K562 (cell line): ENCODE results near the gene KCNJ14. TPM values are rescaled to one million over a fixed set of nuclear protein-coding genes. Genes with fewer than 3 reads are reported as not detected.

Experiments used
- ATF7 ChIP-seq: fragments of 450-650 bp; IDR thresholded peaks from 2 replicates; pipeline ENCODE4 v1.7.1; 2014; ENCODE audit warnings: mild to moderate bottlenecking, moderate library complexity
- CEBPG ChIP-seq, 3 experiments: fragments of 200-800 bp in 1 of 3; sonication (Bioruptor generic) in 1 of 3; sonication (generic) in 1 of 3; formaldehyde crosslinking in 1 of 3; IDR thresholded peaks in 2 of 3; conservative IDR thresholded peaks in 1 of 3; 2 replicates each; pipeline versions ENCODE4 v1.6.1 to v1.8.0; 2016 to 2022; ENCODE audit warnings: missing compliant biosample characterization in 2 of 3, missing genetic modification characterization in 2 of 3, mild to moderate bottlenecking in 1 of 3, missing genetic modification reagents in 1 of 3
- ILF3 ChIP-seq: fragments of 450-650 bp; IDR thresholded peaks from 2 replicates; pipeline ENCODE4 v1.6.1; 2018; ENCODE audit warnings: antibody characterized with exemption, mild to moderate bottlenecking, moderate library complexity, borderline replicate concordance
- KDM2B ChIP-seq: fragments of 250-450 bp; sonication (Bioruptor Pico); IDR thresholded peaks from 2 replicates; pipeline ENCODE4 v1.8.0; 2021; ENCODE audit warnings: mild to moderate bottlenecking, moderate library complexity
- MAFG ChIP-seq: fragments of 450-650 bp; conservative IDR thresholded peaks from 2 replicates; pipeline ENCODE4 v1.6.1; 2016; ENCODE audit warnings: missing genetic modification characterization, missing compliant biosample characterization
- PHF21A ChIP-seq: fragments of 450-650 bp; IDR thresholded peaks from 2 replicates; pipeline ENCODE4 v1.6.1; 2017; ENCODE audit warnings: low read depth, borderline replicate concordance
- POLR2AphosphoS5 ChIP-seq: IDR thresholded peaks from 2 replicates; pipeline ENCODE4 v1.6.1; 2011; ENCODE audit warnings: mild to moderate bottlenecking, low read depth, low read length, moderate library complexity; ENCODE audit not compliant: control insufficient read depth, insufficient read depth
- SAP30 ChIP-seq: fragments of 200-600 bp; sonication (generic); IDR thresholded peaks from 2 replicates; pipeline ENCODE4 v1.6.1; 2012; ENCODE audit warnings: borderline replicate concordance, low read depth, mild to moderate bottlenecking, moderate library complexity, low read length, control low read depth, inconsistent platforms; ENCODE audit not compliant: insufficient read depth, poor library complexity, severe bottlenecking
- SIN3B ChIP-seq: fragments of 450-650 bp; IDR thresholded peaks from 2 replicates; pipeline ENCODE4 v1.6.1; 2017; ENCODE audit warnings: low read depth, mild to moderate bottlenecking, moderate library complexity
- SMARCB1 ChIP-seq: IDR thresholded peaks from 2 replicates; pipeline ENCODE4 v1.6.1; 2011; ENCODE audit warnings: improper control_type of control experiment, low read depth; ENCODE audit not compliant: insufficient read length
- SPI1 ChIP-seq: IDR thresholded peaks from 2 replicates; pipeline ENCODE4 v1.6.1; 2011; ENCODE audit warnings: low read depth, low read length, control low read depth, borderline replicate concordance
- TARDBP ChIP-seq: fragments of 450-650 bp; IDR thresholded peaks from 2 replicates; pipeline ENCODE4 v1.6.1; 2016
- ZNF133 ChIP-seq: fragments of 250-450 bp; sonication (Bioruptor Pico); IDR thresholded peaks from 2 replicates; pipeline ENCODE4 v1.4.0; 2020; ENCODE audit warnings: mild to moderate bottlenecking
- ZNF174 ChIP-seq: fragments of 250-450 bp; sonication (Bioruptor Pico); IDR thresholded peaks from 2 replicates; pipeline ENCODE4 v1.4.0; 2020; ENCODE audit warnings: mild to moderate bottlenecking
- ZNF384 ChIP-seq: IDR thresholded peaks from 2 replicates; pipeline ENCODE4 v1.6.1; 2012; ENCODE audit warnings: low read depth, low read length, improper control_type of control experiment
- ZNF780A ChIP-seq: fragments of 250-450 bp; sonication (Bioruptor Pico); IDR thresholded peaks from 2 replicates; pipeline ENCODE4 v1.5.0; 2021; ENCODE audit warnings: mild to moderate bottlenecking
- ZNF830 ChIP-seq: fragments of 250-450 bp; sonication (Bioruptor Pico); IDR thresholded peaks from 2 replicates; pipeline ENCODE4 v1.5.0; 2021; ENCODE audit warnings: mild to moderate bottlenecking
- polyA plus RNA-seq, 8 experiments: library from polyadenylated mRNA; depleted of rRNA in 4 of 8; stranded (reverse) in 5 of 8; unstranded in 3 of 8; fragments of >200 nt; fragmentation: Nextera tagmentation in 2 of 8; fragmentation: Illumina TruSeq in 1 of 8; extraction: Ambion mirVana in 2 of 8; extraction: Trizol in 1 of 8; gene quantifications; 2 replicates each; pipeline versions ENCODE4 v1.2.1 to v1.2.3, GENCODE V29; 2011 to 2014; ENCODE audit warnings: inconsistent platforms in 1 of 8, missing spikeins in 1 of 8
- total RNA-seq, 7 experiments: library from RNA; depleted of rRNA in 6 of 7; stranded (reverse); fragments of >200 nt in 6 of 7; fragmentation: Illumina TruSeq in 2 of 7; extraction: Trizol in 2 of 7; gene quantifications; 2 replicates each; pipeline versions ENCODE4 v1.2.1 to v1.2.3, GENCODE V29; 2011 to 2021; ENCODE audit warnings: low replicate concordance in 1 of 7
- TF ChIP-seq, protein P1 (sequence below): fragments of 450-650 bp; IDR thresholded peaks from 2 replicates; pipeline ENCODE4 v1.6.1; 2018; ENCODE audit not compliant: partially characterized antibody
- TF ChIP-seq, protein P2 (sequence below): fragments of 450-650 bp; formaldehyde crosslinking; IDR thresholded peaks from 2 replicates; pipeline ENCODE4 v1.4.0; 2020; ENCODE audit warnings: mild to moderate bottlenecking, moderate library complexity
- TF ChIP-seq, protein P3 (sequence below), 2 experiments: fragments of 200-800 bp in 1 of 2; sonication (Bioruptor generic) in 1 of 2; sonication (generic) in 1 of 2; formaldehyde crosslinking in 1 of 2; IDR thresholded peaks in 1 of 2; conservative IDR thresholded peaks in 1 of 2; 2 replicates each; pipeline versions ENCODE4 v1.5.0 to v1.6.1; 2016 to 2020; ENCODE audit warnings: missing compliant biosample characterization in 1 of 2, missing genetic modification characterization in 1 of 2, missing genetic modification reagents in 1 of 2

Gene KCNJ14
- total and polyA plus RNA-seq, 9 of the 15 experiments (the other 6 are each of a cell fraction or from before 2014, with no cell fraction given), result 0.15 to 1.6 (median 0.49) TPM

DNA sequence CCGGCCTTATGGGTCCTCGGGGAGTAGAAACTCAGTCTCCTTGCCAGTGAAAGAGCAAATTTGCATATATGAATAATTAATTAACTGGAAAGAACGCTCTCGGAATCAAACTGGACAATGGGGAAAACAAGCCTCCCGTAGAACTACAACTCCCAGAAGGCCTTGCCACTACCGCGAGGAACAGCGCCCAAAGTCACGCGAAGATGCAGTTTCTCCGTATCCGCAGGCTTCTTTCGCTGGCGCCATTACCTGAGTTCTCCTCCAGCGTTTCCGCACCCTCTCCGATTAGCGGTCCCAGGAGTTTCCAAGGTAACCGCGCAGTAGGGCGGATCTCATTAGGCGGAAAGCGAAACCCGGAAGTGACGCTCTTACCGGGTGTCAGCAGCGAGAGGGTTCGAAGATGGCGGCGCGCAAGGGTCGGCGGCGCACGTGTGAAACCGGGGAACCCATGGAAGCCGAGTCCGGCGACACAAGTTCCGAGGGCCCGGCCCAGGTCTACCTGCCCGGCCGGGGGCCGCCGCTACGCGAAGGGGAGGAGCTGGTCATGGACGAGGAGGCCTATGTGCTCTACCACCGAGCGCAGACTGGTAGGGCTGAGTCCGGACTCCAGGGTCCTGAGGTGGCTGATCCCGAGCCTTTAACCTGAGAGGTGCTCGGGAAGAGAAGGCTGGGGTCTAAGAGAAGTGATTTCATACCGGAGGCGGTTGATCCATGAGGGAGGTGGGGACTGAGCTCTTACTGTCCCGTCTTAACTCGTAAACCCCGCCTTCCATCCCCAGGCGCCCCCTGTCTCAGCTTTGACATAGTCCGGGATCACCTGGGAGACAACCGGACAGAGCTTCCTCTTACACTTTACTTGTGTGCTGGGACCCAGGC lies 9.5 kb upstream of the KCNJ14 start, which contains the start of gene GRWD1 (continued):
- TF ChIP-seq, protein P1, sequence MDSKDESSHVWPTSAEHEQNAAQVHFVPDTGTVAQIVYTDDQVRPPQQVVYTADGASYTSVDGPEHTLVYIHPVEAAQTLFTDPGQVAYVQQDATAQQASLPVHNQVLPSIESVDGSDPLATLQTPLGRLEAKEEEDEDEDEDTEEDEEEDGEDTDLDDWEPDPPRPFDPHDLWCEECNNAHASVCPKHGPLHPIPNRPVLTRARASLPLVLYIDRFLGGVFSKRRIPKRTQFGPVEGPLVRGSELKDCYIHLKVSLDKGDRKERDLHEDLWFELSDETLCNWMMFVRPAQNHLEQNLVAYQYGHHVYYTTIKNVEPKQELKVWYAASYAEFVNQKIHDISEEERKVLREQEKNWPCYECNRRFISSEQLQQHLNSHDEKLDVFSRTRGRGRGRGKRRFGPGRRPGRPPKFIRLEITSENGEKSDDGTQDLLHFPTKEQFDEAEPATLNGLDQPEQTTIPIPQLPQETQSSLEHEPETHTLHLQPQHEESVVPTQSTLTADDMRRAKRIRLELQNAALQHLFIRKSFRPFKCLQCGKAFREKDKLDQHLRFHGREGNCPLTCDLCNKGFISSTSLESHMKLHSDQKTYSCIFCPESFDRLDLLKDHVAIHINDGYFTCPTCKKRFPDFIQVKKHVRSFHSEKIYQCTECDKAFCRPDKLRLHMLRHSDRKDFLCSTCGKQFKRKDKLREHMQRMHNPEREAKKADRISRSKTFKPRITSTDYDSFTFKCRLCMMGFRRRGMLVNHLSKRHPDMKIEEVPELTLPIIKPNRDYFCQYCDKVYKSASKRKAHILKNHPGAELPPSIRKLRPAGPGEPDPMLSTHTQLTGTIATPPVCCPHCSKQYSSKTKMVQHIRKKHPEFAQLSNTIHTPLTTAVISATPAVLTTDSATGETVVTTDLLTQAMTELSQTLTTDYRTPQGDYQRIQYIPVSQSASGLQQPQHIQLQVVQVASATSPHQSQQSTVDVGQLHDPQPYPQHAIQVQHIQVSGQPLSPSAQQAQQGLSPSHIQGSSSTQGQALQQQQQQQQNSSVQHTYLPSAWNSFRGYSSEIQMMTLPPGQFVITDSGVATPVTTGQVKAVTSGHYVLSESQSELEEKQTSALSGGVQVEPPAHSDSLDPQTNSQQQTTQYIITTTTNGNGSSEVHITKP, result peak; percentile 90
- TF ChIP-seq TARDBP (no peak), KDM2B (CRISPR knock-in tag) (no peak), SAP30 (peak; percentile 100), SMARCB1 (peak; percentile 24), ZNF830 (CRISPR knock-in tag) (no peak), ZNF133 (no peak), ZNF780A (CRISPR knock-in tag) (no peak), POLR2AphosphoS5 (peak; percentile 55; the same call in 1 of the 2 replicates), SPI1 (peak; percentile 18; the same call in 1 of the 2 replicates), CEBPG (CRISPR knock-in tag; IDR thresholded peaks at IDR 0.05) (no peak), CEBPG (tag; conservative IDR thresholded peaks at IDR 0.05 in 1 of 2, IDR thresholded peaks at IDR 0.05 in 1 of 2) (no peak; a peak in 1 of 4 replicates), ATF7 (peak; percentile 76; the same call in 1 of the 2 replicates), ZNF174 (CRISPR knock-in tag) (no peak), ILF3 (no peak; the same call in 1 of the 2 replicates), PHF21A (no peak), SIN3B (peak; percentile 97), ZNF384 (no peak), MAFG (tag) (no peak)
- TF ChIP-seq, protein P2, sequence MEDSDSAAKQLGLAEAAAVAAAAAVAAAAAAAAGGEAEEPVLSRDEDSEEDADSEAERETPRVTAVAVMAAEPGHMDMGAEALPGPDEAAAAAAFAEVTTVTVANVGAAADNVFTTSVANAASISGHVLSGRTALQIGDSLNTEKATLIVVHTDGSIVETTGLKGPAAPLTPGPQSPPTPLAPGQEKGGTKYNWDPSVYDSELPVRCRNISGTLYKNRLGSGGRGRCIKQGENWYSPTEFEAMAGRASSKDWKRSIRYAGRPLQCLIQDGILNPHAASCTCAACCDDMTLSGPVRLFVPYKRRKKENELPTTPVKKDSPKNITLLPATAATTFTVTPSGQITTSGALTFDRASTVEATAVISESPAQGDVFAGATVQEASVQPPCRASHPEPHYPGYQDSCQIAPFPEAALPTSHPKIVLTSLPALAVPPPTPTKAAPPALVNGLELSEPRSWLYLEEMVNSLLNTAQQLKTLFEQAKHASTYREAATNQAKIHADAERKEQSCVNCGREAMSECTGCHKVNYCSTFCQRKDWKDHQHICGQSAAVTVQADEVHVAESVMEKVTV (CRISPR knock-in tag), result peak; percentile 42; the same call in 1 of the 2 replicates
- TF ChIP-seq, protein P3, sequence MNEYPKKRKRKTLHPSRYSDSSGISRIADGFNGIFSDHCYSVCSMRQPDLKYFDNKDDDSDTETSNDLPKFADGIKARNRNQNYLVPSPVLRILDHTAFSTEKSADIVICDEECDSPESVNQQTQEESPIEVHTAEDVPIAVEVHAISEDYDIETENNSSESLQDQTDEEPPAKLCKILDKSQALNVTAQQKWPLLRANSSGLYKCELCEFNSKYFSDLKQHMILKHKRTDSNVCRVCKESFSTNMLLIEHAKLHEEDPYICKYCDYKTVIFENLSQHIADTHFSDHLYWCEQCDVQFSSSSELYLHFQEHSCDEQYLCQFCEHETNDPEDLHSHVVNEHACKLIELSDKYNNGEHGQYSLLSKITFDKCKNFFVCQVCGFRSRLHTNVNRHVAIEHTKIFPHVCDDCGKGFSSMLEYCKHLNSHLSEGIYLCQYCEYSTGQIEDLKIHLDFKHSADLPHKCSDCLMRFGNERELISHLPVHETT (CRISPR knock-in tag; conservative IDR thresholded peaks at IDR 0.05 in 1 of 2, IDR thresholded peaks at IDR 0.05 in 1 of 2), result 0 out of 4 replicates have a peak, but pooled peaks of 1 of the 2 experiments have one; percentile 21
